Uterus (tissue), 4 donors: ENCODE data around the gene SLC43A3. TPM values are rescaled to one million over a fixed set of nuclear protein-coding genes. Genes with fewer than 3 reads are reported as not detected.

ENCODE experiments used
- DNase-seq, 2 donors: peaks; one replicate each; pipeline ENCODE4 v3.0.0-alpha.2; 2019 to 2020
- H3K27ac ChIP-seq, 2 donors: fragments of 200-600 bp; sonication (generic); 1 replicate in 1 of 2; 2 replicates in 1 of 2; pipeline ENCODE4 v1.5.1; 2016 to 2018
- H3K27me3 ChIP-seq, 2 donors: fragments of 200-600 bp; sonication (generic); one replicate each; pipeline ENCODE4 v1.5.1; 2018 to 2019; ENCODE audit warnings: control low read depth in 1 of 2
- H3K36me3 ChIP-seq, 2 donors: fragments of 200-600 bp; sonication (generic); one replicate each; pipeline ENCODE4 v1.5.1; 2019; ENCODE audit warnings: control low read depth in 1 of 2
- H3K4me1 ChIP-seq, 2 donors: fragments of 200-600 bp; sonication (generic); one replicate each; pipeline ENCODE4 v1.5.1; 2018 to 2019; ENCODE audit warnings: control low read depth in 1 of 2
- H3K4me3 ChIP-seq, 2 donors: fragments of 200-600 bp; sonication (generic); 1 replicate in 1 of 2; 2 replicates in 1 of 2; pipeline ENCODE4 v1.5.1; 2018 to 2019; ENCODE audit warnings: mild to moderate bottlenecking in 1 of 2
- H3K9me3 ChIP-seq, 2 donors: fragments of 200-600 bp; sonication (generic); one replicate each; pipeline ENCODE4 v1.5.1; 2019; ENCODE audit warnings: control low read depth in 1 of 2
- POLR2A ChIP-seq, 2 donors: fragments of 450-650 bp; IDR thresholded peaks; one replicate each; pipeline ENCODE4 v1.6.1; 2016; ENCODE audit warnings: antibody characterized with exemption in 2 of 2, mild to moderate bottlenecking in 1 of 2, moderate library complexity in 1 of 2
- intact Hi-C: fragments of 100-400 bp; cut with DNase I; formaldehyde crosslinking; loops from one replicate; pipeline ENCODE4 v1.15.1; 2023; ENCODE audit warnings: low total_unique reads
- total RNA-seq, 4 donors: library from RNA; depleted of rRNA in 3 of 4; stranded (reverse); fragments of >200 nt in 3 of 4; gene quantifications; one replicate each; pipeline versions ENCODE4 v1.1.0 to v1.2.4, GENCODE V29; 2014 to 2023
- TF ChIP-seq, protein P1 (sequence below), 4 experiments: fragments of 200-600 bp in 2 of 4; fragments of 450-650 bp in 2 of 4; sonication (generic) in 2 of 4; IDR thresholded peaks; one replicate each; pipeline ENCODE4 v1.5.1; 2016 to 2019; ENCODE audit warnings: antibody characterized with exemption in 4 of 4, mild to moderate bottlenecking in 2 of 4, moderate library complexity in 1 of 4
- donor health status: DM: yes; HTN: yes; CAD: no.

Gene SLC43A3
- total RNA-seq, 4 donors from 2014 or later: 44.1 to 333 (median 102) TPM

DNA sequence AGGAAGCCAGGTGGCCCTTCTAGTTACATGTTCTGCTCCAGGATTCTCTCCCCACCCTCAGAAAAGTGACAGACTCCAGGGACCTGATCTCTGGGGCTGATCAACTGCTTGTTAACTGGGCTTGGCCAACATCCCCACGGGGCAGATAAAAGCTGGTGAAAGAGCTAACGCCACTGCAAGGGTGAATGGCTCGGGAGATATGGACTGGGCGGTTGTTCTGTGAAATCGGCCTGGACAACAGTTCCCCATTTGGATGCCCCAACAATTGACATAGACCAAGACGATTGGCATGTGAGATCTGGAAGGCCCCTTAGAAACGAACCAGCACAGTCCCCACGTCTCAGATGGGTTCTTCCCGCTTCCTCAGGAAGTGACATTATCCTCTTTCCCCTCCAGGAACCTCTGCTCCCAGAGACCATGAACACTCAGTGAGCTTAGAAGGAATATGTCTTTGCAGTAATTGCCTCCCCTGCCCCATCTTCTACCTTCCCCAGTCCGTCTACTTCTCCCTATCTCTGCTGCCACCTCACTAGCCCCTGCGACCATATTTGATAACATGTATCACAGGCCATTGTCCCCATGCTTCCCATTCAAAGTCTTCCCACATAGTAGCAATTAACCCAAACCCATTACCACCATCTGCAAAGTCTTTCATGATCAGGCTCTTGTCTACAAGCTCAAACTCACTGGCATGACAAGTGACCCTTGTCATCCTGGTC, 30.9 kb downstream of the SLC43A3 start:
- H3K36me3 ChIP-seq: no peaks in the 10 kb centered on the region
- H3K27ac ChIP-seq: no peak overlapping the region
- DNase-seq: no peak
- TF ChIP-seq POLR2A (IDR thresholded peaks at IDR 0.05): no peak
- TF ChIP-seq, protein P1, sequence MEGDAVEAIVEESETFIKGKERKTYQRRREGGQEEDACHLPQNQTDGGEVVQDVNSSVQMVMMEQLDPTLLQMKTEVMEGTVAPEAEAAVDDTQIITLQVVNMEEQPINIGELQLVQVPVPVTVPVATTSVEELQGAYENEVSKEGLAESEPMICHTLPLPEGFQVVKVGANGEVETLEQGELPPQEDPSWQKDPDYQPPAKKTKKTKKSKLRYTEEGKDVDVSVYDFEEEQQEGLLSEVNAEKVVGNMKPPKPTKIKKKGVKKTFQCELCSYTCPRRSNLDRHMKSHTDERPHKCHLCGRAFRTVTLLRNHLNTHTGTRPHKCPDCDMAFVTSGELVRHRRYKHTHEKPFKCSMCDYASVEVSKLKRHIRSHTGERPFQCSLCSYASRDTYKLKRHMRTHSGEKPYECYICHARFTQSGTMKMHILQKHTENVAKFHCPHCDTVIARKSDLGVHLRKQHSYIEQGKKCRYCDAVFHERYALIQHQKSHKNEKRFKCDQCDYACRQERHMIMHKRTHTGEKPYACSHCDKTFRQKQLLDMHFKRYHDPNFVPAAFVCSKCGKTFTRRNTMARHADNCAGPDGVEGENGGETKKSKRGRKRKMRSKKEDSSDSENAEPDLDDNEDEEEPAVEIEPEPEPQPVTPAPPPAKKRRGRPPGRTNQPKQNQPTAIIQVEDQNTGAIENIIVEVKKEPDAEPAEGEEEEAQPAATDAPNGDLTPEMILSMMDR (IDR thresholded peaks at IDR 0.05): no peak
- intact Hi-C loops: no loop called here
- H3K9me3 ChIP-seq: no peaks in the 10 kb centered on the region
- H3K27me3 ChIP-seq: no peaks in the 10 kb centered on the region
- no peaks in the 10 kb centered on the region for H3K4me1 ChIP-seq
- no peak overlapping the region for H3K4me3 ChIP-seq

DNA sequence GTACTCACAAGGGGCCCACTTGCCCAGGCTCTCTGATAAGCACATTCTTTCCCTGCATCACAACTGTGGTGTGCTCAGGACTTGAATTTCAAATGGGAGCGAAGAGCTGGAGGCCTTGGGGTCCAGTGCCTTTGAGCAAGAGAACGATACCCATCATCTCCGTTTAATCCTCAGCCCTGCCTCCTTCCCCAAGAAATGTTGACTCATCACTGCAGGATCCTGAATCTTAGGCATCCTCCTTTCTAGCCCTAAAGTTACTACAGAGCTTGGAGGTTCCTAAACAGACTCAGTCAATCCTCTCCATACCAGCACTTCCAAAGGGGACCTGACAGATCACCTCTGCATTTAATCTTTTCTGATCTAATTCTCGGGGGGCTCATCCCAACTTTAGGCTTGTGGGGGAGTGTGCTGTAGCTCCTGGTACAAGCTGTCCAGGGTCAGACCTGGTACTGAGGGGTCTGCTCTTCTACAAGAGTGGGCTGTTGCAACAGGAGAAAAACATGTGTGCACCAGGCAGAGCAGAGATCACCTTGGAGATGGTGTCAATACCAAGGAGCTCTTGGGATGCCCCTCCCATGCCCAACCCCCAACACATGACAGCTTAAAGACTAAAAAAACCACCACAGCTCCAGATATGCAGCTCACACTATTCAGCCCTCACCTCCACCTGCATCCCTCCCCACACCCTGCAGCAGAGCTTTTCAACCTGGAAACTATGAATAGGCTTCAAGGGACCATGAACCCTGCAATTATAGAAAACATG, 32.5 kb downstream of the SLC43A3 start:
- no peaks in the 10 kb centered on the region for H3K36me3 ChIP-seq
- H3K4me1 ChIP-seq: no peaks in the 10 kb centered on the region
- TF ChIP-seq, protein P1 (IDR thresholded peaks at IDR 0.05): no peak
- TF ChIP-seq POLR2A (IDR thresholded peaks at IDR 0.05): no peak
- no peak for DNase-seq
- H3K4me3 ChIP-seq: no peak overlapping the region
- no peaks in the 10 kb centered on the region for H3K9me3 ChIP-seq
- no peaks in the 10 kb centered on the region for H3K27me3 ChIP-seq
- H3K27ac ChIP-seq: no peak overlapping the region
- intact Hi-C loops: no loop called here

DNA sequence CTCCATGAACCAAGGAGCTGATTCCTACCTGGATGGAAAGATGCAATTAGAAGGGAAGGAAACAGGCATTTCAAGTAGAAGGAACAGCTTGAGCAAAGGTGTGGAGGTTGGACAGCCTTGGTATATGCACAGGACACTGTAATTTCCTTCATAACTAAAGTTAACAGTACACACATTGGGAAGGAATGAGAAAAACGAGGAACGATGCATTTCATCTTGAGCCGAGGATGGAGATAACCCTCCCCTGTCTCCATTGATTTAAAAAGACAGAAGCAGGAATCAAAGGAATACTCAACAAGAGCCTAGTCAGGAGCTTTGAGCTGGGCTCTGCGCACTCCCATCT, 34.2 kb downstream of the SLC43A3 start:
- intact Hi-C loops: no loop called here
- no peak for TF ChIP-seq POLR2A (IDR thresholded peaks at IDR 0.05)

DNA sequence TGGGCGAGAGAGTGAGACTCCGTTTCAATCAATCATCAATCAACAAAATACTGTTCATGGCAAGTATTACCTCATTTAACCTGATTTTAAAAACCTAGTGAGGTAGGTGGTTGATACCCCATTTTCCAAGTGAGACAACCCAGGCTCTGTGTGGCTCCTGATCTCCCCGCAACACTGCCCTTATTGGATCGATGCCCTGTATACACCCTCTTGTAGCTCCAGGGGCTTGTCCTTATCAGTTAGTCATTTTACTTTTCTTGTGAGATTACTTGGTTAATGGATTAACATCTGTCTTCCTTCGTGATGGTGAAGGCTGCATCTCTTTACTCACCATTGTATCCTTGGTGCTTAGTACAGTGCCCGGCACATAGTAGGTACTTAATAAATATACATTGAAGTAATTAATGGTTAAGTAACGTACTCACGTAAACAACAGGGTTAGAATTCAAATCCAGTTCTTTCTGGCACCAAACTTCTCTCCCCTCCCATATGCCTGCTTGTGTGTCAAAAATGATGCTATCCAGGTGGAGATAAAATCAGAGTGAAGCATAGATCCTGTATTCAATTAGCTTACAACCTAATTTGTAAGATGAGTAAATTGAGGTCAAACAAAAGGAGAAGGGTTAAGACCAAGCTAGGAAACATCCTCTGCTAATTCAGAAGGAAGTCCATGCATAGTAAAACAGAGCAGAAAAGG, 34.7 kb downstream of the SLC43A3 start:
- Histone ChIP-seq H3K27me3 (no peaks in the 10 kb centered on the region), H3K4me3 (no peak overlapping the region), H3K36me3 (no peaks in the 10 kb centered on the region), H3K9me3 (no peaks in the 10 kb centered on the region), H3K4me1 (no peaks in the 10 kb centered on the region), H3K27ac (no peak overlapping the region)
- intact Hi-C loops: no loop called here
- DNase-seq: no peak
- TF ChIP-seq POLR2A (IDR thresholded peaks at IDR 0.05): no peak
- TF ChIP-seq, protein P1 (IDR thresholded peaks at IDR 0.05): no peak

More for the DNA sequence above, 34.2 kb downstream of the SLC43A3 start:
- no peak for DNase-seq
- no peak overlapping the region for H3K27ac ChIP-seq
- H3K9me3 ChIP-seq: no peaks in the 10 kb centered on the region
- no peak overlapping the region for H3K4me3 ChIP-seq
- H3K36me3 ChIP-seq: no peaks in the 10 kb centered on the region
- no peaks in the 10 kb centered on the region for H3K27me3 ChIP-seq
- H3K4me1 ChIP-seq: no peaks in the 10 kb centered on the region

DNA sequence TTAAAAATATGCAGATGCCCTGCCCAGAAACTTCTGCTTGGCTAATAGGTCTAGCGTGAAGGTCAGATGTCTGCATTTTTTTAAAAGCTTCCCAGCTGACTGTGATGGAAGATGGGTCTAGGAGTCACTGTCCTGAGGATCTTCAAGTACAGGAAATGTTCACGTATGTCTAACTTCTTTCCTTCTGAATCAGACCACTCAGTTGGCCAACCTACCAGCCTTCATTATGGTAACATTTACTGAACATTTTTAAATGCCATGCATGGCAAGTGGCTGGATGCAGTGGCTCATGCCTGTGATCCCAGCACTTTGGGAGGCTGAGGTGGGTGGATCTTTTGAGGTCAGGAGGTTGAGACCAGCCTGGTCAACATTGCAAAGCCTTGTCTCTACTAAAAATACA, 35.4 kb downstream of the SLC43A3 start:
- DNase-seq: no peak
- Histone ChIP-seq H3K27ac (no peak overlapping the region), H3K9me3 (no peaks in the 10 kb centered on the region), H3K36me3 (no peaks in the 10 kb centered on the region), H3K27me3 (no peaks in the 10 kb centered on the region), H3K4me1 (no peaks in the 10 kb centered on the region), H3K4me3 (no peak overlapping the region)
- intact Hi-C loops: no loop called here
- TF ChIP-seq, protein P1 (IDR thresholded peaks at IDR 0.05): no peak
- no peak for TF ChIP-seq POLR2A (IDR thresholded peaks at IDR 0.05)
